ENCODE data around the gene DDX18.
"Not testable (repeated sequence)": the region's sequence is repeated elsewhere in the genome, so short reads cannot be mapped to it uniquely, and the experiment has no call there.

DDX18 gene

DNA sequence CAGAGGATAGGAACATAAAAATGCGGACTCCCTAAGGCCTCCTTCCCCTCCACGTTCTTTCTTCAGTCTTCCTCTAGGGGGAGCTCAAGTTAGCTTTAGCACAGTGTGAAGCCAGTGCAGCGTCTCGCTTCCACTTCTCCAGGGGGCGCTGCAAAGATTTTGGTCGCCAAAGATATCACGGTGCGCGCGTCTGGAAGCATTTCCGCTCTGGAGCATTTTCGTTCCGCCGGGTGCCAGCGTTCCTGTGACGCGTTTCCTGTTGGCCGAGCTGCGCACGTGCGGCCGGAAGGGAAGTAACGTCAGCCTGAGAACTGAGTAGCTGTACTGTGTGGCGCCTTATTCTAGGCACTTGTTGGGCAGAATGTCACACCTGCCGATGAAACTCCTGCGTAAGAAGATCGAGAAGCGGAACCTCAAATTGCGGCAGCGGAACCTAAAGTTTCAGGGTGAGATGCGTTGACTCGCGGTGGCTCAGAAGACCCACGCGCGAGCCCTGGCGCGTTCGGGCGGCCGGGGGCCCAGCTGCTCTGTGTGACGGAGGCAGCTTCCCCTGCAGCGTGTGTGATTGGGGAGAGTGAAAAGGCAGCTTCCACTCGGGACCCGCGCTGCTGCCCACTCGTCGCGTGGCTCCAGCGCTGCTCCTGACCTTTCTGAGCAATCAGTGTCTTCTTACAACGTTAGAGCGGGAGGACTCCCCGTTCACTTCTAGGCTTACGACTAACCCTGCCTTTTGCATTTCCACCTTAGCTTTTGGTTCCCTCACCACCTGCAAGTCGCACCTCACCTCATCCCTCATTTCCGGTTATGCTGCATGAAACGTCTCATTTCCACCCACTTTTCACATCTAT, at the start of gene DDX18:
Gene DDX18, plus strand, starts transcription at position 275 of the 848 bp plus-strand sequence. Its CDS starts 87 bp downstream, at position 362.
- peak; percentile 95 for DNase-seq

DNA sequence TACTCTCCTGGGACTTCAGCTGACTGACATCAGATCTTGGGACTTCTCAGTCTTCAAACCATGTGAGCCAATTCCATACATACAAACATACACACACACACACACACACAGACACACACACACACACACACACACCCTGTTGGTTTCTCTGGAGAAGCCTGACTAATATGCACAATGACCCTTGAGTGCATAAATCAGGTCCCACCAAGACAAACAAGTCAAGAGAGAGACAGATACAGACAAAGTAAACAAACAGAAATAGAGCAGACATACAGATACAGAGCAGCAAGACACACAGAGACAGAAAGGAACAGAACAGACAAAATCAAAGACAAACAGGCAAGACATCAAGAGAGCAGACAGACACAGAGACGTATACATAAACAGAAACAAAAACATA, 43.8 kb upstream of the DDX18 start:
- DNase-seq, result no peak

DNA sequence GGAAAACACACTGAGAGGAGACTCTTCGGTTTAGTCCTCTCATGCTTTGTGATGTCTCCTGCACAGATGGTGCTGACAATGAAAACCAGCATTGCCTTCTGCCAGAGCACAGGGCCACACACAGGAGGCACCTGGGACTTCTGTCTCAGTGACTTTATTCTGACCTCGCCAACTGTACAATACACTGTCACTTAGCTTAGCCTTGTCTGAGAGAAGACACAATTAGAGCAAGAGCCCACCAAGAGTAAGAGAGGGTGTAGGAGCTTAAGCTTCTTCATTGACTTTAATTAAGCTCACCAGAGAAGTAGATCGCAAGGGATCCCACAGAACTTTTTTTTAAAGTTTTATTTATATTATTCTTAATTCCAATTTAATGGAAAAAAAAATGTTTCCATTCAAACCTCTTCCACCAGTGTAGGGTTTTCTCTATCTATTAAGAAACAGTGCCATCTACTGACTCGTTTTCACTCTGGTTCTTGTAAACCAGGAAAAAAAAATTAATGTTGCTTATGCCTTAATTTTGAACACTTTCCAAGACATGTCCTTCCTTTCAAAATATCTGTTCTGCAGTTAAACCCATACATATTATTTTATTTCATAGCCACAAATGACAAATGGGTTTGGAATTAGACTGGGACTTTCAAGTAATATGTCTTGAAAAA, 42.4 kb upstream of the DDX18 start:
- DNase-seq, result no peak

DNA sequence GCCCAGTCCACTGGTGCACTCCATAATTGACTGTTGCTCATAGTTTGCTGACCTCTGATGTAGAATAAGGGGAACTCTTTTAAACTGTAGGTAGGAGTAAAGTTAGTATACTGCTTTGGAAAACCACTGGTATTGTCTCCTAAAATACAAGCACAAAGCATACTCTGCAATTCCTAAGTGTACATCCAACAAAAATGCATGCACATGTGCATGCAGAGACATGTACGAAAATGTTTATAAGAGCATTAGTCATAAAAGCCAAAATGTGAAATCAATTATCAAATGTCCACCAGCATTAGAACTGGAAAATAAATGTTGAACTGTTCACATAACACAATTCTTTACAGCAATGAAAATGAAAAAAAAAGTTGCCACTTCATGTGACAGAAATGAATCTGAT, 39.8 kb upstream of the DDX18 start:
- no peak for DNase-seq

DNA sequence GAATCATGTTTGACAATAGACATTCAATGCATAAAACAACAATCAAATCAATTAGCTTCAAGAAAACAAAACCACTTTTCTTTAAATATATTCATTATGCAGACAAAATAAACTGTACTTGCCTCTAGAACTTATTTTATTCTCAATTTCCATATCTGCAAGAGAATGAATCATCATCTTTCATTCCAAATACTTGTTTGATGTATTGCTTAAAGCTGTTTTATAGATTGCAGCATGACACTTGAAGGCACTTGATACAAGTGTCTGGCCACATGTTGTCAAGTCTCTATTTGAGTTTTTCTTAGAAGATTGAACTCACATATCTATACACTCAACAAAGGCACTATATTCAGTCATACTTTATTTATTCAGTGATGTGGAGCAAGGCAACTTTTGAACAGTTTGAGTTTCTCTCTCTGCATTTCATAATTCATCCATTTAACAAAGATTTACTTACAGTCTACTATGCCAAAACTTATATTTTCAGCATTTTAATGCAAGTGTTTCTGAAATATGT, 38.7 kb upstream of the DDX18 start:
- DNase-seq, result no peak

DNA sequence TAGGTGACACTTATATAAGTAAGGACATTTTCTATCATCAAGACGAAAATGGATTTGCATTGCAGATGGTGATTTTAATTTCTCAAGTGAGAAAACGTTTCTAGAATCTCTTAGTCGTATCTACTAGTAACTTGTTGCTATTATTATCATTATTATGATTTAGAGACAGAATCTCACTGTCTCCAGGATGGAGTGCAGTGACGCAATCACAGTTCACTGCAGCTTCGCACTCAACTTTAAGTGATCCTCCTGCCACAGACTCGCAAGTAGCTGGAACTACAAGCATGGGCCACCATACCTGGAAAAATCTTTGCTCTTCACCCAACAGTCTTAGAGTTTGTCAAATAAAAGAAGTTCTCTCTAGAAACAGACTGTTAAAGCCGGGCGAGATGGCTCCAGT, 37.6 kb upstream of the DDX18 start:
- DNase-seq, result no peak

DNA sequence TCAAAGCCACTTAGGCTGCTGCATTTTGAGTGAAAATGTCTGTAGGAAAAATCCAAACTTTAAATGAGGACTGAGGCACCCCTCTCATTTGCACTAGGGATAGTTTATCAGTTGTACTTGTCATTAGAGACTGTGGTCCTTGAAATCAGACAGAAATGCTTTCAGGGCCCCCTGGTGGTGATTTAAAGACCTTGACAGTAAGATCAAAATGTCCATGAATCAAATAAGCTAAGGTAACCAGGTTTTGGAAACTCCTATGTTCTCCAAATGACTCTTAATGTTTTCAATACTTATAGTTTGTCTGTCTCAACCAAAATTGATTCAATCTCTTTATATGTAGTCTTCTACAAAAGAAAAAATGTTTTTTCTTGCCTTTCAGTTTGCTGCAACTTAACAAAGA, 28.8 kb upstream of the DDX18 start:
- no peak for DNase-seq

DNA sequence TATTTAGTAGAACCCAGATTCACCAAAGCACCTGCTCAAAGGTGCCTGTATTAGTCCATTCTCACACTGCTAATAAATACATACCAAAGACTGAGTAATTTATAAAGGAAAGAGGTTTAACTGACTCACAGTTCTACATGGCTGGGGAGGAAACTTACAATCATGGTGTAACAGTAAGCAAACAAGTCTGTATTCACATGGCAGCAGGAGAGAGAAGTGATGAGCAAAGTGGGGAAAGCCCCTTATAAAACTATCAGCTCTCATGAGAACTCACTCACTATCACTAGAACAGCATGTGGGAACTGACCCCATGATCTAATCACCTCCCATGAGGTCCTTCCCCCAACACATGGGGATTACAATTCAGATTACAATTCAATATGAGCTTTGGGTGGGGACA, 28.0 kb upstream of the DDX18 start:
- no peak for DNase-seq

DNA sequence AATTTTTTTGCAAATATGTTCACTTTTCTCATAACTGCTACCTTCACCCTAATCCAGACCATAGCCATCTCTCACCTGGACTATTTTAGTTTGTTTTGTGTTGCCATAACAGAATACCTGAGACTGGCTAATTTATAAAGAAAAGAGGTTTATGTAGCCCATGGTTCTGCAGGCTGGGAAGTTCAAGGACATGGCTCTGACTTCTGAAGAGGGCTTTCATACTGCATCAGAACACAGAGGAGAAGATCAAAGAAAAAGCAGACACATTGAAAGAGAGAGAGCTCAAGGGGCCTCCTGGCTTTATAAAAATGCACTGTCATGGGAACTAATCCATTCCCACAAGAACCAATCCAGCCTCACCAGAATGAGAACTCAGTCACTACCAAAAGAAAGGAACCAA, 25.0 kb upstream of the DDX18 start:
- DNase-seq, result no peak

DNA sequence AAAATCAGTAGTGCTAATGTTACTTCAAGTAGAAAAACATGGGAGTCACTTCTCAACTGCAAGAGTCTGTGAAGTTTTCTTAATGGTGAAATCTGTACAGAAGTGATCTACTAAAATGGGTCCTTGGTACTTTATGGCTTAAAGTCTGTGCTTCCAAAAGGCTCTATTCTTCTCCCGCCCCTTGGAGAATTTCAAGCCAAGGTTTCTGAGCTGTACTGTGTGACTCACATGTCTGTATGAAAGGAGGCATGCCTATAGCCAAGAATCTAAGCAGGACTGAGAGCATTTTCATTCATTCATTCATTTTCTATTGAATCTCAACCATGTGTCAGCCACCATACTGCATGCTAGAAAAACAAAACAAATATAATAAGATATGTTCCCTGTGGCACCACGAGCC, 19.8 kb upstream of the DDX18 start:
- no peak for DNase-seq

DNA sequence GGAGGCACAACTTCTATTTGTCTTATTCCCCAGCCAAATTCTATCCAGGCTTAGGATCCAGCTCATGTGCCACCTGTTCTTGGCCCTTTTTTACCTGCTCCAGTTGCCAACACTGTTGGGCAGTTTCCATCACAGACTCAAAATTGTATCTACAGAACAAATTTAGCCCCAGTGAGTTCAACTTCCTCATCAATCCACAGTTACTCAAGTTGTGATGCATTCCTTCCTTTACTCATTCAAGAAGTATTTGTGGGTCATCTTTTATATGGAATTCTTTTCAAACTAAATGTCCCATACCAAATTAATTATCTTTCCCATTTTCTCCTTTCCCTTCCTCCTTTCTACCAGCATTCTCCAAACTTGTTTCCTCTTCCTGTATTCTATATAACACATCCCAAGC, 12.7 kb upstream of the DDX18 start:
- DNase-seq, result no peak

DNA sequence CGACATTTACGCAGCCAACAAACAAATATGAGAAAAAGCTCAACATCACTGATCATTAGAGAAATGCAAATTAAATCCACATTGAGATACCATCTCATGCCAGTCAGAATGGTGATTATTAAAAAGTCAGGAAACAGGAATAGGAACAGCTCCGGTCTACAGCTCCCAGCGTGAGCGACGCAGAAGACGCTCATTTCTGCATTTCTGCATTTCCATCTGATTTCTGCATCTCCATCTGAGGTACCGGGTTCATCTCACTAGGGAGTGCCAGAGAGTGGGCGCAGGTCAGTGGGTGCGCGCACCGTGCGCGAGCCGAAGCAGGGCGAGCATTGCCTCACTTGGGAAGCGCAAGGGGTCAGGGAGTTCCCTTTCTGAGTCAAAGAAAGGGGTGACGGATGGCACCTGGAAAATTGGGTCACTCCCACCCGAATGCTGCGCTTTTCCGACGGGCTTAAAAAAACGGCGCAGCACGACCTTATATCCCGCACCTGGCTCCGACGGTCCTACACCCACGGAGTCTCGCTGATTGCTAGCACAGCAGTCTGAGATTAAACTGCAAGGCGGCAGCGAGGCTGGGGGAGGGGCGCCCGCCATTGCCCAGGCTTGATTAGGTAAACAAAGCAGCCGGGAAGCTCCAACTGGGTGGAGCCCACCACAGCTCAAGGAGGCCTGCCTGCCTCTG, 10.7 kb upstream of the DDX18 start:
- DNase-seq, result not testable (repeated sequence)

DNA sequence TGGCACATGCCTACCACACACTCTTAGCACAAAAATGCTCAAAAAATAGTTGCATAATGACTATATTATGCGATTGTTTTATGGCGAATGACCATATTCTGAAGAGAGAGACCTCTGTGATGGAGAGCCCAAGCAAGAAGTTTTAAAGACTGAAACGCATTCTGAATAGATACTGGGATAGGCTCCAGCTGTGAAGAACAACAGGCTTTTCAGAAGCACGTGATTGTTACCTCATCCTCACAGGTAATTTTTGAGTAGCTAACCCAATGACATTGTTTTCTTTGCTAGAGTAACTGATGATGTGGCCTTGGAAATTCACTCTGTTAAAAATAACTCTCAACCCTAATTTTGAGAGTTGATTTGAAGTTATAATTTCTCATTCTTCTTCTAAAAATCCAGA, 2.0 kb upstream of the DDX18 start:
- DNase-seq, result no peak

DNA sequence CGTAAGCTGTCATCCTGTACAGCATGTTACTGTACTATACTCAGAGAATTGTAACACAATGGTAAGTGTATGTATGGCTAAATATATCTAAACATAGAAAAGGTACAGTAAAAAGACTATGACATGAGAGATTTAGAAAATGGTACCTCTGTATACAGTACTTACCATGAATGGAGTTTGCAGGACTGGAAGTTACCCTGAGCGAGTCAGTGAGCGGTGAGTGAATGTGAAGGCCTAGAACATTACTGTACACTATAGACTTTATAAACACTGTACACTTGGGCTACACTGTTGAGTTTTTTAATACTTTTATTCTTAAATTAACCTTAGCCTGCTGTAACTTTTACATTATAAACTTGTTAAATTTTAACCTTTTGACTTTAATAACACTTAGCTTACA, 1.5 kb downstream of the DDX18 start:
- DNase-seq, result no peak

DNA sequence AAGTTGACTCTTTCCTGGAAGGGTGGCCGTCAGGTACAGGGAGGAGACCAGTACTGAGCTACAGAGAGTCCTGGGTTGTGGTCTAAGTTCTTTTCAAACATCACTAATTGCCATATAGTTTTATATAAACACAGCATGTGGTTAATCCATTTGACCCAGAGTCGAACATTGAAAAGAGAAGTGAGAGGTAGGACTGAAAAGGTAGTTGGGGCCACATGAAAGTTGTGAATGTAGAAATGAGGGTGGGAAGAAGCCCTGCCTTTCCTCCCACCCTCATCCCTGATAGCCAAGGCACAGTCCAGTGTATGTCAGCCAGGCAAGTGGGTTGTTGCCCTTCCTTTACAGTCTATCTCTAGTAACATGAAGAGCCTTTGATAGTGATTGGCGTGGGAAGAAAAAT, 4.4 kb downstream of the DDX18 start:
- DNase-seq, result no peak

DNA sequence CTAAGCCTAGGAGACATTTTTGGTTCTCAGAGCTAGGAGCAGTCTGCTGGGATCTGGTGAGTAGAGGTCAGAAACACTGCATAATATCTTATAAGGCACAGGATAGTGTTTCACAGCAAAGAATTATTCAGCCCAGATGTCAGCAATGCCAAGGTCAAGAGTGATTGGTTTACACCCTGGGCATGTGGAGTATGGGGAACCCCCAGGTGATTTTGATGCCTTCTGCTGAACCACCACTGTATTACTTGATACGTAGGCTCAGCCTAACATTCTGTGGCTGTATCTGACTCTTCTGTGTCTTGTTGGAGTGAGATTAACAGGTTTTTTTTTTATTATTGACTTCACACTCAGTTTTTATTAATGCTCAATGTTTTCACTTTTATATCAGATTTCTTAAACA, 6.0 kb downstream of the DDX18 start:
- DNase-seq, result no peak

DNA sequence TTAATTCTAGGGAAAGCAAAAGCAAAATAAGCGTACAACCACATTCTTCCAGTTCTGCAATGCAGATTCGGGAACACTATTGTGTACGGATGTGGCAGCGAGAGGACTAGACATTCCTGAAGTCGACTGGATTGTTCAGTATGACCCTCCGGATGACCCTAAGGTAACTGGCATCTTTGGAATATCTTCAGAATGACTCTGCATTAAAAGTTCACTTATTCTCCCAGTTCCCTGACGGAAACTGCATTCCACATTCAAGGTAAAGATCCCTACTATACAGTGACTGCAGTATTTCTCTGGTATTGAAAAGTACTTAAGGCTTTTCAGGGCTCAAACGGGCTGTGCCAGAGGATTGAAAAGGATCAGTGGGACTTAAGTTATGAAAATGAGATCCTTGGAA, 10.9 kb downstream of the DDX18 start:
- no peak for DNase-seq

DNA sequence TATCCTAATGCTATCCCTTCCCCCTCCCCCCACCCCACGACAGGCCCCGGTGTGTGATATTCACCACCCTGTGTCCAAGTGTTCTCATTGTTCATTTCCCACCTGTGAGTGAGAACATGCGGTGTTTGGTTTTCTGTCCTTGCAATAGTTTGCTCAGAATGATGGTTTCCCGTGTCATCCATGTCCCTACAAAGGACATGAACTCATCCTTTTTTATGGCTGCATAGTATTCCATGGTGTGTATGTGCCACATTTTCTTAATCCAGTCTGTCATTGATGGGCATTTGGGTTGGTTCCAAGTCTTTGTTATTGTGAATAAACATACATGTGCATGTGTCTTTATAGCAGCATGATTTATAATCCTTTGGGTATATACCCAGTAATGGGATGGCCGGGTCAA, 13.0 kb downstream of the DDX18 start:
- not testable (repeated sequence) for DNase-seq

DNA sequence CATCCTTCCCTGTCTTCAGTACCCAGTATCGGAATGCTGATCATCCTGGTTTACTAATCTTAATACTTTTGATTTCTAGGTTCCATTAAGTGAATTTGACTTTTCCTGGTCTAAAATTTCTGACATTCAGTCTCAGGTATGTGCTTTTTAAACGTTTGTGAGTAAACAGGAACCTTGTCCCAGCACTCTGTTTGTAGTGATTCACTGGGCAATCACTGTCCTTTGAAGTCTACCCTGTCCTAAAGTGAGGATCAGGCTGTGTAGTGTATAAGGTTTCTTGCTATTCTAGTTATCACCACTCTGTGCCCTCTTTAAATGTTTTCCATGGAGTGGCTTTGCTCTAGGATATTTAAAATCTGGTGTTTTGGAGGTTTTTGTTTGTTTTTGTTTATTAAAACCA, 14.4 kb downstream of the DDX18 start:
- no peak for DNase-seq

DNA sequence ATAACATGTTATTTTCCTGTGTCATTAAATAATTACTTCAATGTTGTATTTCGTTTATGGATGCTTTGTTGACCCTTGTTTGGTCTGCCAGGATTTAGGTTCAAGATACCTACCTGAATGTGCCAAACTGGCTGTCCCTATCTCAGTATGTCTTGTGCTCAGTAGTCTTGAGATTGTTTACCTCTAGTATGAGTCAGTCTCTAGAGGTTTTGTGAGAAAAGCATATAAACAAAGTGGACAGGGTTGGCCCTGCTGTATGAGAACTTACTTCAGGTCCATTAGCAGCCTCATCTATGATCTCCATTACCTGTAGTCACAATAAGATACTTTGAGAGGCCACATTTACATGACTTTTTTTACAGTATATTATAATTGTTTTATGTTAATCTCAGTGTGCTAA, 17.8 kb downstream of the DDX18 start:
- no peak for DNase-seq

DNA sequence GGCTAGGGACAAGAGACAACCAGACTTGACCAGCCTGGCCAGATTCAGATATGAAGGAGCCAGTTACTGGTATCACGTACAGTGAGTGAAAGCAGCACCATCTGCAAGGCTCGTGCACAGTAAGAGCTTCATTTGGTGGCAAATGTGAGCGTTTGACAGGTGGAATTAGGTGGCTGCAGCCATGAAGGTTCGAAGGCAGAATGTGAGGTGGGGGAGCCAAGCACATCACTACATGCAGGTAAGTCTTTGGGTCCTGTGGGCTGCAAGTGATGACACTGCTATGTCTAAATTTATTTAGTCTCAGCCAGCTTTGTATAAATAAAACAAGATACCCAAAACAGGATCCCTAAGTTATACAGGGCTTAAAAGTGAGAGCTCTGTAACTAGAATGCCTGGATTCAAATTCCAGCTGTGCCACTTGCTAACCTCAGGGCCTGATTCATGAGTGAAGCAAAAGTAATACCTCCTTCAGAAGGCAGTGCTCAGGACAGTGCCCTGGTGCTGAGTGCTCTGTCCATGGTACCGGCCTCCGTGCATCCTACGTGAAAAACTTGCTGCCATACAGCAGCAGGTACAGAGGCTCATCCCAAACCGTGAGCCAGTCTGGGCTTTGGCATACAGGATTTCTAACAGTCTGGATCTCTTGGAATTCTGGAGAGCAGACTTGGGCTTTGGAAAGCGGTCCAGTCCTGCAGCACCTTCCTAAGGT, 18.6 kb downstream of the DDX18 start:
- DNase-seq, result no peak

DNA sequence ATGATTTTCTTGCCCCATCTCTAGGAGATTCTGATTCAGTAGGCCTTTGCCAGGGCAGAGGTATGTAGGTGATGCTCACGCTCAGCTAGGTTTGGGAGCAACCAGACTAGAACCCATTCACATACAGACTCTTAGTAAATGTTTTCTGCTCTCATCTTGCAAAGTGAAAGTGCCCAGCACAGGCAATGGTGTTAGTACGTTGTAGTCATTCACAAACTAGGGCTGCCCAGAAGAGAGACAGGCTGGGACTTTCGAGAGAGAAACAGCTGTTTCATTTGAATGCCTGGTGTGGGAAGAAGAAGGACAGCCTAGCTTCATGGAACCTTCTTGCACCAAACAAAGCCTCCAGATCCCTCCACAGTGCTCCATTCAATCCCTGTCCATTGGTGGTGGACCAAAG, 19.4 kb downstream of the DDX18 start:
- DNase-seq, result no peak

DNA sequence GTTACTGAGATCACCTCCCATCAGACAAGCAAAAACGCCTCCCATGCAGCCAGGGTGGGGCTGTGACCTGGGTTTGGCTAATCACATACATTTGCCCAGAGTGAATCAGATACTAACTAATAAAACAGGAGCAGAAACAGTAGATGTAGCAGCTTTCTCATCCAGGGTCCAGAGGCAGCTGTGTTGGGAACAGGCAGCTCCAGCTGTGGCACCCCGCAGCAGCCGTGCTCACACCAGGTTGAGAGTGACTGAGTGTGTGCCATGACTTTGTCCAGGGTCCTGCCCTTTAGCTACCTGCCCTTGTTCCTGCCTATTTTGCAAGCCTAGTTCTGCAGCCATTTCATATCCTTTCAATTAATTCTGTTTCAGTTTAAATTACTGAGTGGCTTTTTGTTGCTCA, 20.5 kb downstream of the DDX18 start:
- DNase-seq, result no peak

All from activated CD4-positive, alpha-beta T cell treated with anti-CD3 and anti-CD28 coated beads for 1 hour (primary cell).